Testis (tissue), 3 donors: ENCODE measurements around the gene IQCH. TPM values are rescaled to one million over a fixed set of nuclear protein-coding genes. Genes with fewer than 3 reads are reported as not detected.

ENCODE experiments used
- DNase-seq: peaks from one replicate; pipeline ENCODE4 v3.0.0-alpha.2; 2019
- H3K27ac ChIP-seq, 2 donors: fragments of 200-600 bp; sonication (generic); one replicate each; pipeline ENCODE4 v1.5.1; 2019
- H3K27me3 ChIP-seq: fragments of 200-600 bp; sonication (generic); one replicate; pipeline ENCODE4 v1.5.1; 2019
- H3K36me3 ChIP-seq: fragments of 200-600 bp; sonication (generic); one replicate; pipeline ENCODE4 v1.5.1; 2017; ENCODE audit warnings: low read depth; ENCODE audit errors: missing control alignments
- H3K4me1 ChIP-seq: fragments of 200-600 bp; sonication (generic); one replicate; pipeline ENCODE4 v1.5.1; 2019
- H3K4me3 ChIP-seq, 2 donors: fragments of 200-600 bp; sonication (generic); one replicate each; pipeline ENCODE4 v1.5.1; 2017 to 2019
- H3K9me3 ChIP-seq: fragments of 200-600 bp; sonication (generic); one replicate; pipeline ENCODE4 v1.5.1; 2017
- POLR2A ChIP-seq: fragments of 450-650 bp; IDR thresholded peaks from one replicate; pipeline ENCODE4 v1.6.1; 2017; ENCODE audit warnings: antibody characterized with exemption, mild to moderate bottlenecking, moderate library complexity
- WGBS, 2 donors: methylation state at CpG; one replicate each; pipeline ENCODE4 v1.1.5; 2018; 5-methylcytosine and 5-hydroxymethylcytosine counted together
- intact Hi-C: fragments of 100-400 bp; cut with DNase I; formaldehyde crosslinking; loops from one replicate; pipeline ENCODE4 v1.15.1; 2023; ENCODE audit warnings: low total_unique reads
- polyA plus RNA-seq: library from polyadenylated mRNA; stranded (reverse); fragments of 350-450 nt; fragmentation: Illumina TruSeq; extraction: RNeasy Lipid Tissue Mini Kit (QIAGEN cat#74804); gene quantifications from one replicate; pipeline ENCODE4 v1.2.3, GENCODE V29; 2014; ENCODE audit warnings: low read depth, low replicate concordance; ENCODE audit not compliant: insufficient read depth
- total RNA-seq, 2 donors: library from RNA; depleted of rRNA; stranded (reverse); fragments of >200 nt; gene quantifications; one replicate each; pipeline ENCODE4 v1.2.3, GENCODE V29; 2016
- TF ChIP-seq, protein P1 (sequence below), 3 experiments: fragments of 450-650 bp in 2 of 3; fragments of 200-600 bp in 1 of 3; sonication (generic) in 1 of 3; IDR thresholded peaks; one replicate each; pipeline ENCODE4 v1.5.1; 2016 to 2019; ENCODE audit warnings: antibody characterized with exemption in 3 of 3, mild to moderate bottlenecking in 2 of 3, moderate library complexity in 1 of 3

IQCH gene
- total and polyA plus RNA-seq, 3 donors from 2014 or later = 23.5 to 42.2 (median 31.9) TPM

- no peaks in the 10 kb centered on the region for H3K4me1 ChIP-seq
- no peak overlapping the region for H3K27ac ChIP-seq
- no peaks in the 10 kb centered on the region for H3K36me3 ChIP-seq
- TF ChIP-seq POLR2A = no peak
- TF ChIP-seq, protein P1, sequence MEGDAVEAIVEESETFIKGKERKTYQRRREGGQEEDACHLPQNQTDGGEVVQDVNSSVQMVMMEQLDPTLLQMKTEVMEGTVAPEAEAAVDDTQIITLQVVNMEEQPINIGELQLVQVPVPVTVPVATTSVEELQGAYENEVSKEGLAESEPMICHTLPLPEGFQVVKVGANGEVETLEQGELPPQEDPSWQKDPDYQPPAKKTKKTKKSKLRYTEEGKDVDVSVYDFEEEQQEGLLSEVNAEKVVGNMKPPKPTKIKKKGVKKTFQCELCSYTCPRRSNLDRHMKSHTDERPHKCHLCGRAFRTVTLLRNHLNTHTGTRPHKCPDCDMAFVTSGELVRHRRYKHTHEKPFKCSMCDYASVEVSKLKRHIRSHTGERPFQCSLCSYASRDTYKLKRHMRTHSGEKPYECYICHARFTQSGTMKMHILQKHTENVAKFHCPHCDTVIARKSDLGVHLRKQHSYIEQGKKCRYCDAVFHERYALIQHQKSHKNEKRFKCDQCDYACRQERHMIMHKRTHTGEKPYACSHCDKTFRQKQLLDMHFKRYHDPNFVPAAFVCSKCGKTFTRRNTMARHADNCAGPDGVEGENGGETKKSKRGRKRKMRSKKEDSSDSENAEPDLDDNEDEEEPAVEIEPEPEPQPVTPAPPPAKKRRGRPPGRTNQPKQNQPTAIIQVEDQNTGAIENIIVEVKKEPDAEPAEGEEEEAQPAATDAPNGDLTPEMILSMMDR (IDR thresholded peaks at IDR 0.05) = no peak
- intact Hi-C loops = no loop called here
- H3K4me3 ChIP-seq = no peak overlapping the region
- H3K27me3 ChIP-seq = no peaks in the 10 kb centered on the region
- no peaks in the 10 kb centered on the region for H3K9me3 ChIP-seq
- 69 to 79% methylated on average over 9 of the region's 9 CpGs for WGBS, 2 donors
- DNase-seq = no peak
Observed at GRCh38 chr15:67267951-67268941, 13.7 kb downstream of the IQCH start.

DNA sequence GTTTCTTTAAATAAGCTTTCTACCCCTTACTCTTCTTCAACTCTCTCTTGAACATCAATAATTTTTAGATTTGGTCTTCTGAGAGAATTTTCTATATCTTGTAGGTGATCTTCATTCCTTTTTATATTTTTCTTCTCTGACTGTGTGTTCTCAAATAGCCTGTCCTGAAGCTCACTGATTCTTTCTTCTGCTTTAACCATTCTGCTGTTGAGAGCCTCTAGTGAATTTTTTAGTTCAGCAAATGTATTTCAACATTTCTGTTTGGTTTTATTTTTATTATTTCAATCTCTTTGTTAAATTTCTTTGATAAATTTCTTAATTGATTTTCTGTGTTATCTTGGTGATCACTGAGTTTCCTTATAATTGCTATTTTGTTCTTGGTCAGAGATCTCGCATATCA is 19.6 kb downstream of the IQCH start:
- intact Hi-C loops = no loop called here

DNA sequence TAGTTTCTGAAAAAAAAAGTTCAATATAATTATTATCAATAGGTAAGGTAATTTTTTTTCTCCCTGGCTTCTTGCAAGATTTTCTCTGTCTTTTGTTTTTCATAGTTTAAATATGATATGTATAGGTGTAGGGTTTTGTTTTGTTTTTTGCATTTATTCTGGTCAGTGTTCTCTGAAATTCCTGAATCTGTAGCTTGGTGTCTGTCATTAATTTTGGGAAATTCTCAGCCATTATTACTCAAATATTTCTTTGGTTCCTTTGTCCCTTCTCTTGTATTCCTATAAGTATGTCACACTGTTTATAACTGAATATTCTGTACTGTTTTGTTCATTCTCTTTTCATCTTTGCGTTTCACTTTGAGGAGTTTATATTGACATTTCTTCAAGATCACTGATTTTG is 22.1 kb downstream of the IQCH start:
- TF ChIP-seq, protein P1 (IDR thresholded peaks at IDR 0.05) = no peak
- no peak for TF ChIP-seq POLR2A

More for the DNA sequence above, 19.6 kb downstream of the IQCH start:
- Histone ChIP-seq H3K4me3 (no peak overlapping the region), H3K36me3 (no peaks in the 10 kb centered on the region), H3K9me3 (no peaks in the 10 kb centered on the region), H3K27ac (no peak overlapping the region), H3K27me3 (no peaks in the 10 kb centered on the region), H3K4me1 (no peaks in the 10 kb centered on the region)
- DNase-seq = no peak
- TF ChIP-seq, protein P1 (IDR thresholded peaks at IDR 0.05) = no peak
- TF ChIP-seq POLR2A = no peak
- WGBS, 2 donors = 86 to 89% methylated on average over 1 of the region's 1 CpG

DNA sequence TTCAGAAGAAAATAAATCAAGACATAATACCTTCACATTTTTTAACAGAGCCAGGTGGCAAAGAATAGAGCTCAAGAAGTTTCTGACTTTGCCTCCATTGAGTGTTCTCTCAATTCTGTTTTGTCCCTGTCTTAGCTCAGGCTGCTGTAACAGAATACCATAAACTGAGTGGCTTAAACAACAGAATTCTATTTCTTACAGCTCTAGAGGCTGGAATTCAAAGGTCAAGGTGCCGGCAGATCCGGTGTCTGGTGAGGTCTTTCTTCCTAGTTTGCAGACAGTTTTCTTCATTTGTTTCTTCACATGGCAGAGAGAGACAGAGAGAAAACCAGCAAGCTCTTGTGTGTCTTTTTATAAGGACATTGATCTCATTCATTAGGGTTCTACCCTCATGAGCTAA is 25.6 kb downstream of the IQCH start:
- Histone ChIP-seq H3K27ac (no peak overlapping the region), H3K4me1 (no peaks in the 10 kb centered on the region), H3K4me3 (no peak overlapping the region), H3K36me3 (no peaks in the 10 kb centered on the region), H3K9me3 (no peaks in the 10 kb centered on the region), H3K27me3 (no peaks in the 10 kb centered on the region)
- DNase-seq = no peak
- 51 to 64% methylated on average over 2 of the region's 2 CpGs for WGBS, 2 donors
- TF ChIP-seq, protein P1 (IDR thresholded peaks at IDR 0.05) = no peak
- no peak for TF ChIP-seq POLR2A
- intact Hi-C loops = no loop called here

More for the DNA sequence above, 22.1 kb downstream of the IQCH start:
- no peak for DNase-seq
- Histone ChIP-seq H3K27me3 (no peaks in the 10 kb centered on the region), H3K36me3 (no peaks in the 10 kb centered on the region), H3K9me3 (no peaks in the 10 kb centered on the region), H3K4me3 (no peak overlapping the region), H3K4me1 (no peaks in the 10 kb centered on the region), H3K27ac (no peak overlapping the region)
- WGBS, 2 donors = 96% methylated on average over 1 of the region's 1 CpG
- intact Hi-C loops = no loop called here
